GM21367 (cell line): ENCODE data around the gene FXYD4.
A peak's percentile ranks its signal among the peaks of the same experiment; 100 is the strongest.
"Not testable (repeated sequence)": the region's sequence is repeated elsewhere in the genome, so short reads cannot be mapped to it uniquely, and the experiment has no call there.

Source experiments
- ATAC-seq: cut with Tn5 transposase; IDR thresholded peaks from one replicate; pipeline ENCODE4 v1.9.1; 2021; ENCODE audit not compliant: unreplicated experiment

Gene FXYD4

GRCh38 chr10:43410345-43410744 is 38.9 kb downstream of the FXYD4 start:
- no peak for ATAC-seq

- ATAC-seq = no peak
These were observed 40.1 kb downstream of the FXYD4 start for GRCh38 chr10:43411536-43411935.

GRCh38 chr10:43415544-43415943 is 44.1 kb downstream of the FXYD4 start:
- no peak for ATAC-seq

GRCh38 chr10:43417950-43418768 is 46.7 kb downstream of the FXYD4 start:
- peak; percentile 37 for ATAC-seq

- ATAC-seq = no peak
These were observed 48.5 kb downstream of the FXYD4 start for GRCh38 chr10:43419997-43420368.

GRCh38 chr10:43420369-43421200 is 49.1 kb downstream of the FXYD4 start:
- ATAC-seq = peak; percentile 82

GRCh38 chr10:43421201-43421507 is 49.7 kb downstream of the FXYD4 start:
- ATAC-seq = no peak

- ATAC-seq = no peak
These were observed 50.1 kb downstream of the FXYD4 start for GRCh38 chr10:43421519-43421918.

GRCh38 chr10:43421944-43422343 is 50.5 kb downstream of the FXYD4 start:
- ATAC-seq = not testable (repeated sequence)

- ATAC-seq = no peak
These were observed 53.0 kb downstream of the FXYD4 start for GRCh38 chr10:43424416-43424815.
